Measurements from ENCODE around the gene WDR88.

WDR88 gene

GRCh38 chr19:33195645-33196347 lies 63.9 kb downstream of the WDR88 start:
- no peak for TF ChIP-seq CTCF (conservative IDR thresholded peaks at IDR 0.05; ENCODE audit: low read depth, low read length)
- H3K4me3 ChIP-seq (ENCODE audit: low read length): peak overlapping the region; percentile 58
- DNase-seq (ENCODE audit: low read depth): no peak

DNA sequence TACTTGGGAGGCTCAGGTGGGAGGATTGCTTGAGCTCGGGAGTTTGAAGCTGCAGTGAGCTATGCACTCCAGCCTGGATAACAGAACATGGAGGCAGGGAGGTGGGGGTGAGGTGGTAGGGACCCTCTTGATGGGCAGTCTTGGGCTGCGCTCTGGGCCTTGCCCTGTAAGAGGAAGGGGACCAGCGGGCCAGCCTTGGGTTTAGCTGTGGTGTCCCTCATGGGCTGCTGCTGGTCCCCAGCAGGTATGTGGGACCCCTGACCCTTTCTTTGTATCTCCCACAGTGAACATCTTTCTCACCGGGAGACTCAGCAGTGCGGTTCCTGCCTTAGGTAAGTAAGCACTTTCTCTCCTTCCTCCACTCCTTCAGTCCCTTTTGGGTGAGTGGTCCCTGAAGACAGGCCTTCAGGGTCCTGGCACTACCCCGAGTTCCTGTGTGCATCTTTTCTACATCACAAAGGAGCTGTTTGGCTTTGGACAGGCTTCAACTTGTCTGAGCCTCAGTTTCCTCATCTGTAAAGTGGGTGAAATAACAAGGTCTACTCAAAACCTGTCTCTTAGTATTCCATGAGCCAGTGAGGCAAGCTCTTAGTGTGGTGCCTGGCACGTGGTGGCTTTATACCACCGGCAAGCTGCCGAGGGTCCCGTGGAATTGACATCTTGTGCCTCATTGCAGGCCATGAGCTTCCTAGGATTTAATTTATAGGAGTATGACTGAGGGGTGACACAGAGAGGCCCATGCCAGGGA lies 64.7 kb downstream of the WDR88 start:
- TF ChIP-seq CTCF (conservative IDR thresholded peaks at IDR 0.05; ENCODE audit: low read depth, low read length): no peak
- DNase-seq (ENCODE audit: low read depth): no peak
- no peak overlapping the region for H3K4me3 ChIP-seq (ENCODE audit: low read length)

DNA sequence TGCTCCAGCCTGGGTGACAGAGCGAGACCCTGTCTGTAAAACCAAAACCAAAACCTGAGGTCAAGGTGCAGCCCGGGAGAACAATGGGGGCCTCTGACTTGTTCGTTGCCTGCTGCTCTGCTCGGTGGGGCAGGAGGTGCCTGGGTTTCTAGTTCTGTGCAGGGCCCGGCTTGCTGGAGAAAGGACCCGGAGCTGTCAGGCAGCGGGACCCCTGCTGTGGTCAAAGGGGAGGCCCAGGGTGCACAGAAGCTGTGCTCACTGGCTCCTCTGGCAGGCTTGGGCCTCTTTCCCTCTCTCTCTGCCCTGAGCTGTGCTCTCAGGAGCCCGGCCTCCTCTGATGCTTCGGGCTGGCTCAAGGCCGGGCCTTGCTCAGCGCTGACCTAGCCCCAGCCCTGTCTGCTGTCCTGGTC lies 65.7 kb downstream of the WDR88 start:
- no peak for TF ChIP-seq CTCF (conservative IDR thresholded peaks at IDR 0.05; ENCODE audit: low read depth, low read length)
- no peak for DNase-seq (ENCODE audit: low read depth)
- no peak overlapping the region for H3K4me3 ChIP-seq (ENCODE audit: low read length)

DNA sequence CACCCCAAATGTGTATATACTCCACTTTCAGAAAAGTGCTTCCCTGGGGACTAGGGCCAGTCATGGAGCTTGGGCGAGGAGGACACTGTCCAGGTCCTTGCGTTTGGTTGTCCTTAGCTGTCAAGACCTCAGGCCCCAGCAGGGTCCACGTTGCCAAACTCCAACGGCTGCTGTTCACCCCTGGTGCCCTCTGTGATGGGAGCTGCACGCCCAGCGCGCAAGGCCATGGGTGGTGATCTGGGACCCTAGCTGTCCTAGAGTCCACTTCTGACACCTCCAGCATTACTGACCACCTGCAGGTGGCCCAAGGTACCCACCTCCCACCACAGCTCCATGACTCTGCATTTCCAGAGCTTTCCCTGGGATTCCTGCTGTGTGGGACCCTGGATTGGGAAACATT lies 66.3 kb downstream of the WDR88 start:
- TF ChIP-seq CTCF (conservative IDR thresholded peaks at IDR 0.05; ENCODE audit: low read depth, low read length): no peak
- H3K4me3 ChIP-seq (ENCODE audit: low read length): no peak overlapping the region
- DNase-seq (ENCODE audit: low read depth): no peak

DNA sequence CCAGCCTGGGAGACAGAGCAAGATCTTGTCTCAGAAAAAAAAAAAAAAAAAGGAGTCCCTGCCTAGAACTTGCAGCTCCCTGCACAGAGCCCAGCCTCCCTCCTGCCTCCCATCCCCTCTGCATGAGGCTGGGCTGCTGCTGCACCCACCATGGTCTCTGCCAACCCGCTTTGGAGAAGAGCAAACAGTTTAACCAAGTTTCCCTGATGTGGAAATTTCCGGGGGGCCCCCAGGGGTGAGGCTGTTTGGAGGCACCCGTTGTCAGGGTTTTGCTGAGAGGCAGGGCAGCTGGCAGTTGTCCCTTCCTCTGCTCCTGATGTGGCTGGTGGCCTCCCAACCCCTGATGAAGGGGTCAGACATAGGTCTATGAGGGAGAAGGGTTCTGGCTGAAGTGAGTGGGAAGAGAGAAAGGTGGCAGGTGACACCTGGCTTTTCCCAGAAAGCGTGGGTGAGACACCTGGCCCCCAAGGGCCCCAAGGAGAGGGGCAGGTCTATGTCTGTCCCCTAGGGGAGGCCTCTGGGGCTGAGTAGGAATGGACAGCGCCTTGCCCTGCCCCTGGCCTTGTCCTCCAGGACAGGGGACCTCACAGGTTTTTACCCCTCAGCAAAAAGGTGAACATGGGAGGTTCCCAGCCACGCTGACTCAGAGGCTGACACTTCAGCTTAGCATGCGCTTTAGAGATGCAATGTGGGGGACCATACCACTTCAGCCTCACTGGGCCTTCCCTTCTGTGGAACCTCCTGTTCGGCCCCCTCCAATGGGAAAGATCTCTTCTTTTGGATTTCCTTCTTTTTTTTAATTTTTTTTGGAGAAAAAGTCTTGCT lies 67.7 kb downstream of the WDR88 start:
- DNase-seq (ENCODE audit: low read depth): no peak
- H3K4me3 ChIP-seq (ENCODE audit: low read length): no peak overlapping the region
- TF ChIP-seq CTCF (conservative IDR thresholded peaks at IDR 0.05; ENCODE audit: low read depth, low read length): no peak

- no peak for TF ChIP-seq CTCF (conservative IDR thresholded peaks at IDR 0.05; ENCODE audit: low read depth, low read length)
- H3K4me3 ChIP-seq (ENCODE audit: low read length): no peak overlapping the region
- DNase-seq (ENCODE audit: low read depth): no peak
Measured at GRCh38 chr19:33201473-33201872, 69.6 kb downstream of the WDR88 start.

Measured in retinal pigment epithelial cell (primary cell).